Muscle of back (tissue), 13 donors: Measurements from ENCODE around the gene ASB15. TPM values are rescaled to one million over a fixed set of nuclear protein-coding genes. Genes with fewer than 3 reads are reported as not detected.
A peak's percentile ranks its signal among the peaks of the same experiment; 100 is the strongest.
"Not testable (repeated sequence)": the region's sequence is repeated elsewhere in the genome, so short reads cannot be mapped to it uniquely, and the experiment has no call there.

Experiments used
- DNase-seq, 3 donors: peaks; one replicate each; pipeline versions ENCODE4 v3.0.0 to v3.0.0-alpha.2; 2013
- long read RNA-seq, 9 donors: transcript quantifications; one replicate each; lab custom pipeline, GENCODE V29; 2026
- polyA plus RNA-seq, 10 donors: library from polyadenylated mRNA; unstranded; fragments of 120-200 nt; gene quantifications; one replicate each; pipeline ENCODE4 v1.2.1, GENCODE V29; 2013; ENCODE audit not compliant: insufficient read length in 10 of 10

ASB15 gene
- polyA plus RNA-seq, result 1 to 10 TPM; 2.0 to 8.0 (median 4.9) TPM
- long read RNA-seq, donor 1, result 0 reads
- long read RNA-seq, donor 2, partial matches to known transcripts, result 19 of 19 reads
- long read RNA-seq, donor 2, other reads (novel, unspliced or antisense), result 0 of 19 reads
- long read RNA-seq, donor 3, result 0 reads
- long read RNA-seq, donor 4, result 0 reads
- long read RNA-seq, donor 5, result 0 reads
- long read RNA-seq, donor 6, result 0 reads
- long read RNA-seq, donor 7, result 0 reads
- long read RNA-seq, donor 8, result 0 reads
- long read RNA-seq, donor 9, result 0 reads

DNA sequence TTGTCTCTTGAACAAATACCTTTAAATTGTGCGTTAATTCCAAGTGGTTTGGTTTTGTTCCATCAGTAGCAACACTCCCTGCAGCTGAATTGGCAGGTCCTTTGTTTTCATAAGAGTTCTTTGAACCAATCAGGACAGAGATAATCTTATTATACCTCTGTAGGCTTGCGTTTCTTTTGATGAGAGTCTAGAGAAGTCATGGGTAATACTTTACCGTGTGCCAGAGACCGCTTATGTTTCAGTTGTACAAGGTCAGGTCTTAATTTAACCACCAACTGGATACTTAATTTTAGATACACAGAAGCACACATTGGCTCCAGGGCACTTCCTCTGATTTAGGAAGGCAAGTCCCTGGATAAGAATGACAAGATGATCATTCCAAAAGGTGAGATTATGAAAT is at the start of gene ASB15:
ASB15 (plus strand) TSS at position 292 of the 400 bp plus-strand sequence. CDS start 12,682 bp downstream, outside the sequence.
- DNase-seq, result peak; percentile 9 to 55 (median 33)

- DNase-seq, result not testable (repeated sequence)
Observed at GRCh38 chr7:123552134-123552533, 49.5 kb upstream of the ASB15 start.

DNA sequence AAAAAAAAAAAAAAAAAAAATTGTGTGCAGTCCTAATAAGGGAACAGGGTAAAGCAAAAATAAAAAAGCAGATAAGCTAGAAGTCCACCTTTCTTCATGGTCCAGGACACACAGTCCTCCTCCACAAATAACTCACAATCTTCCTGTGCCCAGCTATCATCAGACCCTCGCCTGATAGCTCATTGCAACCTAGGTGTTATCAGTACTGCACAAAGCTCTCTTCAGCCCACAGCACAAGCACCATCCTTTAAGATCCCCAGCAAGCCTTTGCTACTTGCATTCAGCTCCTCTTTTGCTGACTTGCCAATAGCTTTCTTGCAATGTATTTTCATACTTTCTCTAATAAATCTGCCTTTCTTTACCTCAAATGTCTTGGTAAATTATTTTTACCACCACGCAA is 49.0 kb upstream of the ASB15 start:
- DNase-seq, result no peak

- DNase-seq, result no peak
Observed at GRCh38 chr7:123553159-123553558, 48.5 kb upstream of the ASB15 start.

DNA sequence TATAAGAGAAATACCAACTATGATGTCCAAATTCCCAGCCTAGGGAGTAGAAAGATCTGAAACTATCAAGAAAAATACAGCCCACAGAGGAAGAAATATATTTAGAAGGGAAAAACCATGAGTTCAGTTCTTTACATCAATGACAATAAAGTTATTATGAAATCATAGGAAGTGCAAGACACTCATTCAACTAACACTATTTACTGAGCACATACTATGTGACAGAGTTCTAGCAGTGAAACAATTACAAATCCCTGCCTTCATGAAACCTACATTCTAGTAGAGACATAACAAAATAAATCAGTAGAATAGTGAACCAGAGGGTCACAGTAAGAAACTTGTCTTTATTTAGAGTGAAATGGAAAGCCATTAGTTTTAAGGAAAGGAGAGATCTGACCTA is 46.1 kb upstream of the ASB15 start:
- no peak for DNase-seq

GRCh38 chr7:123557016-123557397 is 44.6 kb upstream of the ASB15 start:
- DNase-seq, result no peak

- peak; percentile 99 to 100 (median 99) for DNase-seq
Observed at GRCh38 chr7:123557398-123558288, 44.0 kb upstream of the ASB15 start, which contains the start of gene NDUFA5. TSS of gene NDUFA5 (minus strand) at chr7:123557818. CDS start at chr7:123557795, 23 bp downstream.

DNA sequence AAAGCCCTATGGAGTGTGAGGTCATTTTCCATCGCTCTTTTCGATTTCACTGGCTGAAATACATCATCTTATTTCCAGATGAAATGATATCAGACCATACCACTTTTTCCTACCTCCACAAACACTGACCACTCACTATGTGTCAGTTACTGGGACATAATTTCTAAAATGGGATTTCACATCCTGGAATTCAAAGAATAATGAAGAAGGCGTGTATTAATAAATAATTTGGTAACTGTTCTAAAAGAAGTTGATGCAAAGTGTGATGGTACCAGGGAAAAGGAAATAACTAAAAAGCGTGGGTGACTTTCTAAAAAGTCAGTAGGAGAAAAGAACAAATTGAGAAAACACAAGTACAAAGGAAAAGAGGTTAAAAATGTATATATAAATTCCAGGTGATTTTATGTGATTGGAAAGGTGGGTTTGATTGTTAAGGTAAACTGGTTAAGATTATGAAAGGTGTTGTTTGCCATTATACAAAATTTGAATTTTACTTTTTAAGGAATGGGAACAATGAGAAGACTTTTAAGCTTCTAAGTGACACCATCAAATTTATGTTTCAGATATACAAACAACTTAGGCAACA is 43.2 kb upstream of the ASB15 start:
- DNase-seq, result no peak

- DNase-seq, result no peak
Observed at GRCh38 chr7:123562121-123562520, 39.5 kb upstream of the ASB15 start.

- DNase-seq, result no peak
Observed at GRCh38 chr7:123569352-123570010, 32.1 kb upstream of the ASB15 start.

DNA sequence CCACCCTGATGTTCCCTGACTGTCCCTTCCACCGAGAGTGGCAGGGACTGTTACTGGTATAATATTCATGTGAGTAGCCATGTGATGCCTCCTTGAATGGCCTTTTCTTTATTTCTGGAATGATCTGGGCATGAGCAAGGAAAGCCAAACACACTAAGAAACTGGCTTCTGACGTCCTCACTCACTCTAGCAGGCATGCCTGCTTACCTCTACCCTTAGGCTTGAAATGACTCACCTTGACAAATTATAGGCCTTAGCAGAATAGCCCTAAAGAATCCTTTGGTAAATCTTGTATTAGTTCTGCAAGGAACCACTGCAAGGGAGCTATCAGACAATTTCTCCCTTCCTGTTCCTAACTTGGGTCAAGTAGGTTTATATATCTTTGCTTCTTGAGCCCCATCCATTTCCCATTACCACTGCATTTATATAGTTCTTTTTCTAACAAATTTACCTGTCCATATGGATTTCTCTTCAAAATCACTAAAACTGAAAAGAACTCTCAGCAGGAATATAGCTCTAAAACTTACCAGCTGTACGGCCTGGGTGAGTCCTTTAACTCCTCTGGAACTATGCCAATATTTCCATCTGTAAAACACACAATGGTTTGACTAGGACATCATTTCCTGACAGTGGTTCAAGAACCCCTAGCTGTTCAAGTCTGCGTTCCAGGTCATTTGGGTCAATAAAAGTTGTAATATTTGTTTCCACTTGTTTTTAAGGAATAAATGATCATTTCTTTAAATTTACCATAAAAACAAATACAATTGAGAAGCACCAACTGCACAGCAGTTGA is 31.0 kb upstream of the ASB15 start:
- DNase-seq, result no peak

GRCh38 chr7:123571187-123571586 is 30.4 kb upstream of the ASB15 start:
- no peak for DNase-seq

- DNase-seq, result no peak
Observed at GRCh38 chr7:123571684-123572083, 29.9 kb upstream of the ASB15 start.

DNA sequence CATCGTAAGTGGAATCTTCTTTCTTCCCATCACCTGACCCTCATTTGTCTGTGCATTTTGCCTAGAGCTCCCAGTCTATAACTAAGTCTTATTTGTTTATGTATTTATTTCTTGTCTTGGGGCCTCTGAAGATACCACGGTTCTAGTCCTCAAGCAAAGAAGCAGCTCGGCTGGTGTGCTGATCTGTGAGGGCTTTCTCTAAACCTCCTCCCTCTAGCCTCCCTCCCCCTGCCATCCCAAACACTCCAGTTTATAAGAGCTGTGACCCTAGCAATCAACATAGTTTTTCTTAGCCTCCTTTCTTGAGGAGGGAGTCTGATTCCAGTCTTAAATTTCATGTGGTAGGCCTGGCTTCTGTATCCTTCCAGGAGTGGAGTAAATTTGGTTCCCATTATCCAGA is 28.3 kb upstream of the ASB15 start:
- DNase-seq, result no peak

DNA sequence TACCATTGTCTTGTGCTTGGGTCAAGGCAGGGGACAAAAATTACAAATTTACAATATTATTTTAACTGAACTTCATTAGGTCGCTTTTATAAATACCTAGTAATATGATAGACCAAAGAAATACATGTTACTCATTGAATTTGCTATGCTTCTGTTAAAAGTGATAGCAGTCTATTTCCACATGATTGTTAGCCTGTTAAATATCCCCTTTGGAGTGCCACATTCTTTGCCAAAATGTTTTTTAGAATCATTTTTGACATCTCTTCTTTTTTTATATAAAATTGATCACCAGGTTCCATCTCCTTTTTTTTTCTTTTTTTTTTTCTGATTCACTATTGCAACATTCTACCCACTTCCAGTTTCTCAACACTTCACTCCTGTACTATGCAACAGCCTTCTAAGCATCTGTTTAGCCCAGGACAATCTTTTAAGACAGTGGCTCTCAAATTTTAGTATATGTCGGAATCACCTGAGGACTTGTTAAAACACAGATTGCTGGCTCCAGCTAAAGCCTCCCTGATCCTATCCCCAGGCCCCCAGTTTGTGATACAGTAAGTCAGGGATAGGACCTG is 27.6 kb upstream of the ASB15 start:
- DNase-seq, result no peak

DNA sequence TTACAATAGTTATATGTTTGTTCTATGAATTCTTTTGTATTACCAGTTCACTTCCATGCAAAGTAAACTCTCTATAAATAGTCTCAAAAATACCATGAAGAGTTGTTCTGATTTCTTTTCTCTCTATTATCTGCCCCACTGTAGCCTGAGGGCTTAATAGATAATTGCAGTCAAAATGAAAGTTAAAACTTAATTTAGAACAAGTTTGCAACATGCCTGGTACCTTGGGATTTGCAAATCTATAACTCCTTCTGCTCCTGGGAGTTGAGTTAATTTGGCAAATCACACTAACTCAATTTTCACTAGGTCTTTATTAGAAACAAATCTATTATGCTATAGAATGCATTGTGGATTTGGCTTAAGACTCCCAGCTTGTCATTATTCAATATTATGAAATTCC is 22.2 kb upstream of the ASB15 start:
- no peak for DNase-seq

DNA sequence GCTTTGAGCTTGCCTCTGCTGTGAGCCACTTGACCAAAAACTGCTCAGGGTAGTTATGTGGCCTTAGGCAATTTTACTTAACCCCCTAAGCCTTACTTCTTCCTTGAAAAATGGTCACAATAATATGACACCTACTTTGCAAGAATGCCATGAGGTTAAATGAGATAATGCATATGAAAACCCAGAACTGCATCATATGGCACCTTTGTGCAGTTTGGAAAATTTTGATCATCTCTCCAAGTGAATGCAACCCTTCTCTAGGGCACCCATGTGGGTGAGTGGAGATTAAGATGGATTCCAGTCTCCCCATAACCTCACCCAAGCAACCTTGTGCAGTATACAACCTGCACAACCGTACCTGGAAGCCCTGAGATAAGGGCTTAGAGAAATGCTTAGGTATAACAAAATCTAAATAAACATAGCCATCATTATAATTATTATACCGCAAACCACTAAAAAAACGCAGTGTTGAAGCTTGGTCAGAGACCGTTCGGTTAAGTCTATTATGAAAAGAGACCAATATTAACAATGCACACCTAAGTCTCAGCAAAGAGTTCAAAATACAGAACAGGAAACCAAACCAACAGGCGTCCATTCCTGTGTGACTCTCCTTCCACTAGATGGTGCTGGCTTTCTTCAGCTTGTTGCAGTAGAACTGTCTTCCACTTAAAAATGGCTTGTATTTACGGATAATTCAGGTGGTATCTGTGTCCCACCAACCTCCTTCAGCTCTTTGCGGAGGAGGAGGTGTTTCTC is 21.0 kb upstream of the ASB15 start:
- peak in 1 of 3 donors; percentile 26 for DNase-seq

GRCh38 chr7:123581162-123581459 is 20.5 kb upstream of the ASB15 start:
- no peak for DNase-seq

- DNase-seq, result no peak
Observed at GRCh38 chr7:123583821-123584220, 17.8 kb upstream of the ASB15 start.

- DNase-seq, result no peak
Observed at GRCh38 chr7:123588376-123588775, 13.2 kb upstream of the ASB15 start.
